22Rv1 (cell line): ENCODE data around the gene KIAA1671.

ENCODE experiments used
- ZFX ChIP-seq: fragments of 450-650 bp; IDR thresholded peaks from 2 replicates; pipeline ENCODE4 v1.6.1; 2017; ENCODE audit warnings: antibody characterized with exemption, borderline replicate concordance
- TF ChIP-seq, protein P1 (sequence below): fragments of 450-650 bp; IDR thresholded peaks from 2 replicates; pipeline ENCODE4 v1.5.1; 2017; ENCODE audit warnings: mild to moderate bottlenecking

DNA sequence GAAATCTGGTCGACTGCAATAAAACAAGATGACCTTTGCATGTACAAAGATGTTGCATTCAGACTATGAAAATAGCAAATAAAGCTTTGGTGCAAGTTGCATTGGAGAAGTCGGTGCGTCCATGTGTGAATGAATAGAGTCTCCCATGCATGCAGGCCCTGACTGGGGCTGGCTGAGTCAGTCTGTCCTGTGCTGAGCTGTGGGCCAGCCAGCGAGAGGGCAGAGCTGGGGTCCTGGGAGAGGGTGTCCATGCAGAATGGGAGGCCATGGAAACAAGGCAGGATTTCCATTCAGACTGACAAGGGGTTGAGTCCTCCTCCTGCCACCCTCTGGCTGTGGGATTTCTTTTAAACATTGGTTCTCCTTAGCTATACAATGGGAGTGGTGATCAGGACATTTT lies 244.8 kb downstream of the KIAA1671 start:
- TF ChIP-seq, protein P1, sequence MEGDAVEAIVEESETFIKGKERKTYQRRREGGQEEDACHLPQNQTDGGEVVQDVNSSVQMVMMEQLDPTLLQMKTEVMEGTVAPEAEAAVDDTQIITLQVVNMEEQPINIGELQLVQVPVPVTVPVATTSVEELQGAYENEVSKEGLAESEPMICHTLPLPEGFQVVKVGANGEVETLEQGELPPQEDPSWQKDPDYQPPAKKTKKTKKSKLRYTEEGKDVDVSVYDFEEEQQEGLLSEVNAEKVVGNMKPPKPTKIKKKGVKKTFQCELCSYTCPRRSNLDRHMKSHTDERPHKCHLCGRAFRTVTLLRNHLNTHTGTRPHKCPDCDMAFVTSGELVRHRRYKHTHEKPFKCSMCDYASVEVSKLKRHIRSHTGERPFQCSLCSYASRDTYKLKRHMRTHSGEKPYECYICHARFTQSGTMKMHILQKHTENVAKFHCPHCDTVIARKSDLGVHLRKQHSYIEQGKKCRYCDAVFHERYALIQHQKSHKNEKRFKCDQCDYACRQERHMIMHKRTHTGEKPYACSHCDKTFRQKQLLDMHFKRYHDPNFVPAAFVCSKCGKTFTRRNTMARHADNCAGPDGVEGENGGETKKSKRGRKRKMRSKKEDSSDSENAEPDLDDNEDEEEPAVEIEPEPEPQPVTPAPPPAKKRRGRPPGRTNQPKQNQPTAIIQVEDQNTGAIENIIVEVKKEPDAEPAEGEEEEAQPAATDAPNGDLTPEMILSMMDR = no peak
- TF ChIP-seq ZFX = no peak
